Measurements from ENCODE around the gene COX19. TPM values are rescaled to one million over a fixed set of nuclear protein-coding genes. Genes with fewer than 3 reads are reported as not detected.

Gene COX19
- total and polyA plus RNA-seq, 12 donors = 3.7 to 9.1 (median 6.1) TPM

DNA sequence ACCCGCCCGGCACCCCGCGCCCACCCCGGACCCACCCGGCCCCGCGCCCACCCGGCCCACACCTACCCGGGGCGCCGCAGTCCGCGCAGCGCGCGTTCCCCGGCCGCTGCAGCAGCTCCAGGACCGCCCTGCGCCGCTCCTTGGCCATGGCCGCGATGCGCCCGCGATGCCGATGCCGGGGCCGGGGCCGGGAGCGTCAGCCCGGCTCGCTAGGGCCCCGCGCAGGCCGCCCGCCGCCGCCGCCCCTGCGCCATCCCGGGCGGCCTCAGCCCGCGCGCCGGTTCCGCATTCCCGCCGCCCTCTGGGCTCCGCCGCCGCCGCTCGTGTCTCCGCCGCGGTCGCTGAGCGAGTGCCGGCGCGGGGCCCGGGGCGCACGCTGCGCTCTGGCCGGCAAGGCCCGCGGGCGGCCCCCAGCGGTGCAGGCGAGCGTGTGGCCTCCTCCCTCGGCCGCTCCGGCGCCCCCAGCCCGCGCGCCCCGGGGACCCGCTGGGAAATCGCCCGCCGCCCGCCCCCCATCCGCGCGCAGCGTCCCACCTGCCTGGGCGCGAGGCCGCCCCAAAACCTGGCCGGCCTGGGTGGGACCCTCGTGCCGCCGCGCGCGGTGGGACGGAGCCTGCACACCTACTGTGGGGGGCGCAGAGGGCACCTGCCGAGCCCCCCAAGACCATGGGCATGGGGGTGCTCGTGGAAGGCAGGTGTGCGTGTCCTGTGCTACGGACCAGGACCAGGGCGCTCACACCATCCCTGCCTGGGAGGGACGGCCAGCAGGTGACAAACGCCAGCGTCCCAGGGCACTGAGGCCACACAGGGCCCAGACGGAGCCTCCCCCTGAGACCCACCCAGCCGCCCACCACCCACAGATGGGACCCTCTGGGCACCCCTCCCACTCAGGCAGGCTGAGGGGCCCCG is 20.8 kb downstream of the COX19 start, which contains the start of gene ADAP1:
Gene ADAP1, minus strand, starts transcription at position 351 of the 909 bp plus-strand sequence. Its CDS starts 203 bp downstream, at position 148.
- ATAC-seq (peak in 5 of 8 donors; percentile 25 to 63 (median 31)), DNase-seq (peak in 1 of 2 donors; percentile 49)
- Histone ChIP-seq H3K27ac (peak within 1 kb of the TSS in 7 of 10 donors; percentile 33 to 91 (median 48)), H3K36me3 (no peaks in the 10 kb centered on the region), H3K4me3 (peak within 1 kb of the TSS; percentile 40 to 71 (median 60)), H3K9me3 (no peaks in the 10 kb centered on the region), H3K27me3 (peaks cover 0 to 38% (median 22%) of the 10 kb centered on the region in 7 donors), H3K4me1 (peaks cover 4 to 39% (median 11%) of the 10 kb centered on the region in 9 donors)
- intact Hi-C loops (cut with DNase I) = loop anchor here in 2 of 10 donors (2.0 to 5.0 kb wide), 2 partner anchors 42 to 46 kb away; no protein-coding TSS in a partner anchor
- TF ChIP-seq, protein P1, sequence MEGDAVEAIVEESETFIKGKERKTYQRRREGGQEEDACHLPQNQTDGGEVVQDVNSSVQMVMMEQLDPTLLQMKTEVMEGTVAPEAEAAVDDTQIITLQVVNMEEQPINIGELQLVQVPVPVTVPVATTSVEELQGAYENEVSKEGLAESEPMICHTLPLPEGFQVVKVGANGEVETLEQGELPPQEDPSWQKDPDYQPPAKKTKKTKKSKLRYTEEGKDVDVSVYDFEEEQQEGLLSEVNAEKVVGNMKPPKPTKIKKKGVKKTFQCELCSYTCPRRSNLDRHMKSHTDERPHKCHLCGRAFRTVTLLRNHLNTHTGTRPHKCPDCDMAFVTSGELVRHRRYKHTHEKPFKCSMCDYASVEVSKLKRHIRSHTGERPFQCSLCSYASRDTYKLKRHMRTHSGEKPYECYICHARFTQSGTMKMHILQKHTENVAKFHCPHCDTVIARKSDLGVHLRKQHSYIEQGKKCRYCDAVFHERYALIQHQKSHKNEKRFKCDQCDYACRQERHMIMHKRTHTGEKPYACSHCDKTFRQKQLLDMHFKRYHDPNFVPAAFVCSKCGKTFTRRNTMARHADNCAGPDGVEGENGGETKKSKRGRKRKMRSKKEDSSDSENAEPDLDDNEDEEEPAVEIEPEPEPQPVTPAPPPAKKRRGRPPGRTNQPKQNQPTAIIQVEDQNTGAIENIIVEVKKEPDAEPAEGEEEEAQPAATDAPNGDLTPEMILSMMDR (IDR thresholded peaks at IDR 0.05) = peak in 2 of 9 donors; percentile 34 to 40
- 10% methylated on average over 62 to 115 of the region's 115 CpGs for WGBS, 2 donors

DNA sequence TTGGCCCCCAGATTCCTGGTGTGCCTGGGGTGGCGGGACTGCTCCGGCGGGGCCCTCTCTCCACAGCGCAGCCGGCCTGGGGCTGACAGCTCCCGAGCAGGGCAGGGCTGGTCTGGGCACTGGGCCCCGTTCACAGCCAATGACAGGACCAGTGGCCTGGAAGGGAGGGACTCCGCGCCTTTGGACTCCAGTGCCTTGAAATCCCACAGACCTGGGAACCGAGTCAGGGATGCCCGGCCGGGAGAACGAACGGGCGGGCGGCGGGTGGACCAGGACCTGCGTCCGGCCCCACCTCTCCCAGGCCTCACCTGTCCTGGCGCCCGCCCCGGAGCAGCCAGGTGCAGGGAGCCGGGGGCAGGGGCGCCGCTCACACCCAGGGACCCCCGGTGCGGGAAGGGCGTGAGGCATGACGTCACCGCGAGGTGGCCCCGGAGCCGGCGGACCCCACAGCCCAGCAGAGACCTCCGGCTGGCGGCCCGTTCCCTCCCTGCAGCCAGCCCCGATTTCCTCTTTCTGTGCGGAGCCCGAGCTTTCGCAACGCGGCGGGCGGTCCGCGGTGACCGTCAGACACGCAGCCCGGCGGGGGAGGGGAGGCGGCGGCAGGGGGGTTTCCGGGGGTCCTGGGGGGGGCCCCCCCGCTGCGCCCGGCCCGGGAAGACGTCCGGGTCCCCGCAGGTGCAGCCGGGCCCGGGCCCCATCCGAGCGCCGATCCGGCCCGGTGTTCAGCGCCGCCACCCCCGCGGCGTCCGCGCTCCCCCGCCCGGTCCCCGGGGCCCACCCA is 21.6 kb downstream of the COX19 start:
- TF ChIP-seq, protein P1 (IDR thresholded peaks at IDR 0.05) = no peak
- intact Hi-C loops (cut with DNase I) = loop anchor here in 2 of 10 donors (2.0 to 5.0 kb wide), 2 partner anchors 41 to 45 kb away; no protein-coding TSS in a partner anchor
- ATAC-seq (peak; percentile 74 to 84 (median 75)), DNase-seq (peak; percentile 41 to 55)
- Histone ChIP-seq H3K9me3 (no peaks in the 10 kb centered on the region), H3K27ac (peak overlapping the region in 7 of 10 donors; percentile 33 to 91 (median 48)), H3K27me3 (peaks cover 0 to 38% (median 22%) of the 10 kb centered on the region in 7 donors), H3K4me1 (peaks cover 4 to 39% (median 11%) of the 10 kb centered on the region in 9 donors), H3K4me3 (peak overlapping the region; percentile 40 to 71 (median 60)), H3K36me3 (no peaks in the 10 kb centered on the region)
- WGBS, 2 donors = 2 to 3% methylated on average over 54 to 74 of the region's 78 CpGs

DNA sequence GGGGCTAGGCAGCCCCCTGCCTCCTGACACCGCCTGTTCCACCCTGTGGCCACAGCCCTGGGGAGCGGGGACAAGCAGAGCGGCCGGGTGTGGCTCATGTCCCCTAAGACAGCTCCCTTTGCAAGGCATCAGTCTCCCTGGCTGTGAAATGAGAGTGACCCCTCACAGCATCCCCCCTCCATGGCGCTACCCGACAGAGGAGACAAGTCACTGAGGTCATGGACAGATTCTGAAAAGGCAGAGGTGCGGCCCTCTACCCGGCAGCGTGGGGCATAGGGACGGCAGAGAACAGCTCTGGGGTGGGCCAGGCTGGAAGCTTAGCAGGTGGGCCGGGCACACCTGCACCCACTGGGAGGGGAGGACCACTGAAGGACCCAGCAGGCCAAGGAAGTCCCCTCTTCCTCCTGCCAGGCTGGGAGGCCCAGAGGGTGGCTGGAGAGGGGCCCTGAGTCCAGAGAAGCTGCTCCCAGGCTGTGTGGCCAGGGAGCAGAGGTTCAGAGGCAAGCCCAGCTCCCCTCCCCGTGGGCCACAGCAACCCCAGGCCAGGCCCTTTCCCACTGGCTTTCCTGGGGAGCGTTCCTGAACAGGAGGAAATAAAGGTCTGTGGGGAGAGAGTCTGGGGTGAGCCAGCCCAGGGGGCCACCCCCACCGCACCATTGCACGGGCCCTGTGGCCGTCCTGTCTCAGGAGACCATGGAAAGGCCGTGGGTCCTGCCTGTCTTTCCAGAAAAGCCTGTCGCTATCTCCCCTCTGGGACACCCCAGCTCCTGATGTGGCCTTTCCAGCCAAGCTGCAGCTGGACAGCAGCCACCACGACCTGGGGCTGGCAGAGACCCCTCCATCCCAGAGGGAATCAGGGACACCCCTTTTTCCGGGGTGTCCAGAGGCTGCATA is 22.6 kb downstream of the COX19 start:
- intact Hi-C loops (cut with DNase I) = loop anchor here in 1 of 10 donors (5.0 kb wide), 1 partner anchor 40 kb away; no protein-coding TSS in a partner anchor
- peak overlapping the region in 9 of 10 donors; percentile 55 to 71 (median 61) for H3K4me3 ChIP-seq
- peak overlapping the region in 2 of 10 donors; percentile 48 to 91 for H3K27ac ChIP-seq
- no peaks in the 10 kb centered on the region for H3K9me3 ChIP-seq
- no peak for DNase-seq
- no peaks in the 10 kb centered on the region for H3K36me3 ChIP-seq
- peak in 2 of 8 donors; percentile 4 to 10 for ATAC-seq
- 71 to 81% methylated on average over 19 to 20 of the region's 20 CpGs for WGBS, 2 donors
- peaks cover 4 to 30% (median 11%) of the 10 kb centered on the region in 9 donors for H3K4me1 ChIP-seq
- H3K27me3 ChIP-seq = peaks cover 0 to 39% (median 22%) of the 10 kb centered on the region in 7 donors
- TF ChIP-seq, protein P1 (IDR thresholded peaks at IDR 0.05) = no peak
